Suprapubic skin (tissue), 4 donors: ENCODE measurements around the gene SPAG6. TPM values are rescaled to one million over a fixed set of nuclear protein-coding genes. Genes with fewer than 3 reads are reported as not detected.

Source experiments
- DNase-seq, 2 donors: peaks; one replicate each; pipeline ENCODE4 v3.0.0-alpha.2; 2019; ENCODE audit warnings: low spot score in 2 of 2
- H3K27ac ChIP-seq: fragments of 200-600 bp; sonication (generic); one replicate; pipeline ENCODE4 v1.5.1; 2019
- H3K27me3 ChIP-seq: fragments of 200-600 bp; sonication (generic); one replicate; pipeline ENCODE4 v1.5.1; 2019
- H3K36me3 ChIP-seq: fragments of 200-600 bp; sonication (generic); one replicate; pipeline ENCODE4 v1.5.1; 2019
- H3K4me1 ChIP-seq: fragments of 200-600 bp; sonication (generic); one replicate; pipeline ENCODE4 v1.5.1; 2019
- H3K4me3 ChIP-seq: fragments of 200-600 bp; sonication (generic); one replicate; pipeline ENCODE4 v1.5.1; 2019; ENCODE audit warnings: mild to moderate bottlenecking
- H3K9me3 ChIP-seq: fragments of 200-600 bp; sonication (generic); one replicate; pipeline ENCODE4 v1.5.1; 2019
- CTCF ChIP-seq, 2 donors: fragments of 200-600 bp in 1 of 2; fragments of 450-650 bp in 1 of 2; sonication (generic) in 1 of 2; IDR thresholded peaks; one replicate each; pipeline ENCODE4 v1.5.1; 2016 to 2019; ENCODE audit warnings: antibody characterized with exemption in 2 of 2, mild to moderate bottlenecking in 1 of 2, moderate library complexity in 1 of 2
- EP300 ChIP-seq: sonication (generic); formaldehyde crosslinking; IDR thresholded peaks from one replicate; pipeline ENCODE4 v1.6.1; 2017; ENCODE audit warnings: antibody characterized with exemption
- POLR2A ChIP-seq, 2 donors: fragments of 450-650 bp; IDR thresholded peaks; one replicate each; pipeline ENCODE4 v1.6.1; 2017; ENCODE audit warnings: antibody characterized with exemption in 2 of 2, mild to moderate bottlenecking in 2 of 2, moderate library complexity in 2 of 2
- POLR2AphosphoS5 ChIP-seq, 3 donors: sonication (generic); formaldehyde crosslinking; IDR thresholded peaks; one replicate each; pipeline ENCODE4 v1.6.1; 2017; ENCODE audit warnings: antibody characterized with exemption in 3 of 3
- WGBS: methylation state at CpG from one replicate; pipeline ENCODE4 v1.1.5; 2018; 5-methylcytosine and 5-hydroxymethylcytosine counted together
- total RNA-seq, 4 donors: library from RNA; depleted of rRNA; stranded (reverse); fragments of >200 nt; gene quantifications; one replicate each; pipeline ENCODE4 v1.1.0, GENCODE V29; 2016

The SPAG6 gene
- total RNA-seq, 4 donors from 2014 or later, result 0.34 to 1.1 (median 0.72) TPM; not detected in 1

- WGBS, result 81% methylated on average over 5 of the region's 5 CpGs
- Histone ChIP-seq H3K4me1 (peaks cover 43% of the 10 kb centered on the region), H3K9me3 (no peaks in the 10 kb centered on the region), H3K27me3 (peaks cover 29% of the 10 kb centered on the region), H3K36me3 (no peaks in the 10 kb centered on the region), H3K4me3 (peak overlapping the region; percentile 88), H3K27ac (no peak overlapping the region)
- no peak for TF ChIP-seq POLR2A (IDR thresholded peaks at IDR 0.05)
- TF ChIP-seq POLR2AphosphoS5 (IDR thresholded peaks at IDR 0.05), result no peak
- TF ChIP-seq CTCF (IDR thresholded peaks at IDR 0.05), result no peak
- TF ChIP-seq EP300, result no peak
- no peak for DNase-seq
These were observed 22.6 kb upstream of the SPAG6 start for GRCh38 chr10:22322641-22323160.

DNA sequence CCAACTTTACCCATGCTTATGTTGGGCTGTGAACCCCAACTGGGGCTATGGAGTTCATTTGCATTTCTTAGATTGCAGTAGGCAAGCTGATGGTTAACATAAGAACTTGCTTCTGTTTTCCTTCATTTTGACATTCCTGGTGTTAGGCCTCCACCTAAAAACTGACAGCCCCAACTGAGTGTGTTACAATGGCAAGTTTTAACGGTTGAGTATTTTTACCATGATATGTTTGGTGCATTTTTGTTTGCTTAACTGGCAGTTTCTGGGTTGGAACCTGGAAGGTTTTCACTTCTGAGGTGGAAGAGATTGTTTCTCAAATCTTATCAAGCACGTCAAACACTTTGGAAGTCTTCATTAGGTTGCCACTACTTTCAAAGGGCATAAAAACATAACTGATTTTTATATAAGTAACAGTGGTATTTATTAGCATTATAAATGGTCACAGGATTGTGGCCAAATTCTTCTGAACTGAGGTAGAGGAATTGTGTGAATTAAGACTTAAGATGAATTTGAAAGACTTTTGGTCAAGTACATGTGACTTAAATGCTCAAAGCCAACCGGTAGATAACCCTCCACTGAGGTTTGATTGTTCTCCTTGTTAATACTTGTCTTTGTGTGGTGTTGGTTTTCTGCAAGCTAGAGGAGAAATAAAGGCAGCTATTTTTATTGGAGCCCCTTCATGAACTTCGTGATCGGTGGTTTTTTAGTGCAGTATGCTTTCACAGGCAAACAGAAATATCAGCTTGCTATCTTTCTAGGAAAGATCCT, 21.6 kb upstream of the SPAG6 start:
- TF ChIP-seq POLR2A (IDR thresholded peaks at IDR 0.05) (no peak), EP300 (no peak), CTCF (IDR thresholded peaks at IDR 0.05) (no peak), POLR2AphosphoS5 (IDR thresholded peaks at IDR 0.05) (no peak)
- Histone ChIP-seq H3K4me1 (peaks cover 33% of the 10 kb centered on the region), H3K9me3 (no peaks in the 10 kb centered on the region), H3K4me3 (no peak overlapping the region), H3K27me3 (peaks cover 29% of the 10 kb centered on the region), H3K36me3 (no peaks in the 10 kb centered on the region), H3K27ac (no peak overlapping the region)
- 92% methylated on average over 5 of the region's 5 CpGs for WGBS
- DNase-seq, result no peak

DNA sequence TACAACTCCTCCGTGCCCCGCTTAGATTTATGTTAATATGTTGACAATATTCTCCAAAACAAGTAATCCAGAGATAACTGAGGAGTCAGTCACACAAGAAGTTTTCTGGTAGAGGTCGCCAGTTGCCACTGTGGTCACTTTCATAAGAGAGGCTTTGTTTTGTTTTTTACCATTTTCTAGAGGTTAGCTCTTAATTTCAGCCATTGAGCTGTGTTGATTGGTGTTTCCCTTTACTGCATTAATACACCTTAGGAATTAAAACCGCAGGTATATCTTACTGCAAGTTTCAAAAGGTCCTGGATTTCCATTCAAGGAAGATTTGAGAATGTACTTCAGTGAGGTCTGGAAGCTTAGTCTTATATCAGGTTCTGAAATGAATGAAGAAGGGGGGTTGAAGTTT, 20.9 kb upstream of the SPAG6 start:
- Histone ChIP-seq H3K9me3 (no peaks in the 10 kb centered on the region), H3K27ac (no peak overlapping the region), H3K4me1 (peaks cover 33% of the 10 kb centered on the region), H3K27me3 (peaks cover 29% of the 10 kb centered on the region), H3K36me3 (peaks cover 4% of the 10 kb centered on the region), H3K4me3 (peak overlapping the region; percentile 69)
- no peak for DNase-seq
- WGBS, result 79% methylated on average over 4 of the region's 4 CpGs
- TF ChIP-seq POLR2AphosphoS5 (IDR thresholded peaks at IDR 0.05), result no peak
- no peak for TF ChIP-seq CTCF (IDR thresholded peaks at IDR 0.05)
- no peak for TF ChIP-seq EP300
- no peak for TF ChIP-seq POLR2A (IDR thresholded peaks at IDR 0.05)

GRCh38 chr10:22324893-22325271, 20.4 kb upstream of the SPAG6 start:
- no peaks in the 10 kb centered on the region for H3K9me3 ChIP-seq
- DNase-seq, result no peak
- peak overlapping the region; percentile 44 for H3K27ac ChIP-seq
- peaks cover 32% of the 10 kb centered on the region for H3K4me1 ChIP-seq
- no peak for TF ChIP-seq EP300
- peaks cover 29% of the 10 kb centered on the region for H3K27me3 ChIP-seq
- H3K36me3 ChIP-seq, result peaks cover 9% of the 10 kb centered on the region
- peak overlapping the region; percentile 69 for H3K4me3 ChIP-seq
- 5% methylated on average over 9 of the region's 9 CpGs for WGBS

DNA sequence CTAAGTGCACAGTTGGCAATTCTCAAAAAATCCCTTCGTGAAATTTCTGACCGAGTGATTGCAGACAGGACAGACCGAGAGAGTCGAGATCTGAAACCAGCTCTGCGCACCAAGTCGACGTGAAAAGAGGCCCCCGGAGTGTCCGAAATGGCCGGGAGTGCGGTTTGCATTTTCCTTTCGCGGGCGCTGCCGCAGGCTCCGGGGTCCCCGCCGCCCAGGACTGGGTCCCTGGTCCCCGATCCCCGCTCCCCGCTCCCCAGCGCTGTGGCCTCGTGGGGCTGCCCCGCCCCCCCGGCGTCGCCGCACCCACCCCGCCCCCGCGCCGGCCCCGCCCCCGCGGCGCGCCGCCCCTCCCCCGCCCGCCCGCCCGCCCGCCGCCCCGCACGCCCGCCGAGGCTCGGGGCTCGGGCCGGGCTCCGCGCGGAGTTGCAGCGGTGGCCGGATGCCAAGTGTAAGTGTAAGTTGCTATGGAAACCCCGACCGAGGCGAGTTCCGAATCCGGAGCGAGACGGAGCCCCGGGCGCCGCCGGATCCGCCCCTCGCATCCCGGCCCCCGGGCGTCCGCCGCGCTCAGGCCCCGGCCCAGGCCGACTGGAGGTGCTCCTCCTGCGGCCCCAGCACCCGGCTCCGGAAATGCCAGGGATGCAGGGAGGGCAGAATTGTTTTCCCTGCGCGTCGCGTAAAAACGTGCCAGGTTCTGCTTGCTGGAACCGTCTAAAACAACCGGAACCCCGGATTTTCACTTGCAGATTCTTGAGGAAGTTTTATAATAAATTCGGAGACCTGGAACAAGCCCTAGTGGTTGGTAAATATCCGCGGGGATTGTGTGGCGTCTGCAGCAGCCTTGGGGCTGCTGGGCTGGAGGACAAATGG, 19.8 kb upstream of the SPAG6 start:
- Histone ChIP-seq H3K9me3 (no peaks in the 10 kb centered on the region), H3K36me3 (peaks cover 13% of the 10 kb centered on the region), H3K4me1 (peaks cover 29% of the 10 kb centered on the region), H3K27ac (peak overlapping the region; percentile 72), H3K4me3 (peak overlapping the region; percentile 69), H3K27me3 (peaks cover 29% of the 10 kb centered on the region)
- TF ChIP-seq EP300 (no peak), POLR2AphosphoS5 (IDR thresholded peaks at IDR 0.05) (no peak), CTCF (IDR thresholded peaks at IDR 0.05) (no peak), POLR2A (IDR thresholded peaks at IDR 0.05) (no peak)
- WGBS, result under 1% methylated on average over 25 of the region's 92 CpGs
- peak; percentile 82 to 84 for DNase-seq
